Measurements from ENCODE around the gene C1orf167.

DNA sequence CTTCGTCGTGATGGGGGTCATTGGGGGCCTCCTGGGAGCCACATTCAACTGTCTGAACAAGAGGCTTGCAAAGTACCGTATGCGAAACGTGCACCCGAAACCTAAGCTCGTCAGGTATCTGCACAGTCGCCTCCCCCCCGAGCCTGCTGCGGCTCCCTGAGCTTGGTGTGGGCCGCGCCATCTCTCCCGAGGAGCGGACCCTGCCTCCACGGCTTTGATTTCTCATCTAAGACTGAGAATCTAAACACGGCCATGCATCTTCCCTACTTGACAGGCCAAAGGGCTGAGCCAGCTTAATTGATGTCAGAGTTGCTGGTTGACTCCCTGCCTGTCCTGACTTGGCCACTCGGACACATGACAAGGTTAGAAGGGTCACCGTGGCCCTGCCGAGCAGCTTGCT is 66.5 kb downstream of the C1orf167 start:
- TF ChIP-seq, protein P1, sequence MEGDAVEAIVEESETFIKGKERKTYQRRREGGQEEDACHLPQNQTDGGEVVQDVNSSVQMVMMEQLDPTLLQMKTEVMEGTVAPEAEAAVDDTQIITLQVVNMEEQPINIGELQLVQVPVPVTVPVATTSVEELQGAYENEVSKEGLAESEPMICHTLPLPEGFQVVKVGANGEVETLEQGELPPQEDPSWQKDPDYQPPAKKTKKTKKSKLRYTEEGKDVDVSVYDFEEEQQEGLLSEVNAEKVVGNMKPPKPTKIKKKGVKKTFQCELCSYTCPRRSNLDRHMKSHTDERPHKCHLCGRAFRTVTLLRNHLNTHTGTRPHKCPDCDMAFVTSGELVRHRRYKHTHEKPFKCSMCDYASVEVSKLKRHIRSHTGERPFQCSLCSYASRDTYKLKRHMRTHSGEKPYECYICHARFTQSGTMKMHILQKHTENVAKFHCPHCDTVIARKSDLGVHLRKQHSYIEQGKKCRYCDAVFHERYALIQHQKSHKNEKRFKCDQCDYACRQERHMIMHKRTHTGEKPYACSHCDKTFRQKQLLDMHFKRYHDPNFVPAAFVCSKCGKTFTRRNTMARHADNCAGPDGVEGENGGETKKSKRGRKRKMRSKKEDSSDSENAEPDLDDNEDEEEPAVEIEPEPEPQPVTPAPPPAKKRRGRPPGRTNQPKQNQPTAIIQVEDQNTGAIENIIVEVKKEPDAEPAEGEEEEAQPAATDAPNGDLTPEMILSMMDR (IDR thresholded peaks at IDR 0.05): no peak
- no peak for TF ChIP-seq POLR2AphosphoS5 (IDR thresholded peaks at IDR 0.05)
- no peak for TF ChIP-seq POLR2A (IDR thresholded peaks at IDR 0.05)
- no peak for TF ChIP-seq EP300 (IDR thresholded peaks at IDR 0.05)
